GM13976 (cell line): ENCODE results near the gene IL1RL2.

Experiments used
- DNase-seq: peaks from one replicate; pipeline ENCODE4 v3.0.0; 2012; ENCODE audit warnings: low spot score
- CTCF ChIP-seq: IDR thresholded peaks from 2 replicates; pipeline ENCODE4 v1.5.1; 2012; ENCODE audit warnings: borderline replicate concordance, mild to moderate bottlenecking; ENCODE audit not compliant: insufficient read depth; ENCODE audit errors: extremely low read depth, missing control alignments, control extremely low read depth
- in situ Hi-C: fragments of 300-500 bp; cut with MboI; formaldehyde crosslinking; loops from one replicate; pipeline ENCODE4 v1.12.0; 2022; ENCODE audit warnings: low sequenced_read_pairs, mixed read lengths, inconsistent platforms; ENCODE audit not compliant: unreplicated experiment

The IL1RL2 gene

GRCh38 chr2:102176172-102176571, 10.7 kb upstream of the IL1RL2 start:
- in situ Hi-C loops, result no loop called here
- no peak for DNase-seq
- no peak for TF ChIP-seq CTCF

GRCh38 chr2:102177814-102178478, 8.9 kb upstream of the IL1RL2 start:
- in situ Hi-C loops, result no loop called here
- DNase-seq, result no peak
- TF ChIP-seq CTCF, result no peak

- no peak for DNase-seq
- TF ChIP-seq CTCF, result no peak
- in situ Hi-C loops, result no loop called here
These were observed 7.8 kb upstream of the IL1RL2 start for GRCh38 chr2:102179061-102179460.

GRCh38 chr2:102179788-102180686, 6.8 kb upstream of the IL1RL2 start:
- in situ Hi-C loops, result no loop called here
- no peak for DNase-seq
- TF ChIP-seq CTCF, result no peak

- DNase-seq, result no peak
- in situ Hi-C loops, result no loop called here
- TF ChIP-seq CTCF, result no peak
These were observed 6.2 kb upstream of the IL1RL2 start for GRCh38 chr2:102180687-102180999.

- no peak for TF ChIP-seq CTCF
- no peak for DNase-seq
- in situ Hi-C loops, result no loop called here
These were observed 5.4 kb upstream of the IL1RL2 start for GRCh38 chr2:102181376-102181775.
